Neuron (in vitro differentiated cells): ENCODE results near the gene DKKL1.

ENCODE experiments used
- H2AFZ ChIP-seq: one replicate; pipeline ENCODE4 v1.6.1; 2013; ENCODE audit warnings: low read depth, mild to moderate bottlenecking, inconsistent platforms, low read length, moderate library complexity
- H3K27me3 ChIP-seq: one replicate; pipeline ENCODE4 v1.6.1; 2013; ENCODE audit warnings: low read length; ENCODE audit not compliant: insufficient read depth
- H3K36me3 ChIP-seq: one replicate; pipeline ENCODE4 v1.6.1; 2013; ENCODE audit warnings: low read length; ENCODE audit not compliant: insufficient read depth
- H3K4me1 ChIP-seq: one replicate; pipeline ENCODE4 v1.6.1; 2013; ENCODE audit warnings: low read length; ENCODE audit not compliant: insufficient read depth
- H3K4me3 ChIP-seq: 2 replicates; pipeline ENCODE4 v1.5.1; 2013; ENCODE audit warnings: mild to moderate bottlenecking, low read length, moderate library complexity
- H3K9me3 ChIP-seq: one replicate; pipeline ENCODE4 v1.6.1; 2013; ENCODE audit warnings: low read length

DKKL1 gene

DNA sequence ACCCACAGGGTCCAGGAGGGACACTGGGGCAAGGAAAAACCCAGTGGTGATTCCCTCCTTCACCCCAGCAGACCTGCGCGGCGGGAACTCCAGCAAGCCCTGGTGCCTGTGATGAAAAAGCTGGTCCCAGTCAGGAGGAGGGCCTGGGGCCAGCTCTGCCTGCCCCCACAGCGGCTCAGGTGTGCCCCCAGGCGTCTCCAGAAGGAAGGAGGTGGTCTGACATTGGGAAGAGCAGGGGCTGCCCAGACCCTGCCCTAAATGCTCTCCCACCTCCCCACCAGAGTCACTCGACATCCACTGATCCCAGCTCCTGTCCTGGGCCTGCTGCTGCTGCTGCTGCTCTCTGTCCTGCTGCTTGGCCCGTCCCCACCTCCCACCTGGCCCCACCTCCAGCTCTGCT, 53.4 kb downstream of the DKKL1 start:
- Histone ChIP-seq H3K27me3 (peaks cover 78% of the 10 kb centered on the region), H3K4me1 (no peaks in the 10 kb centered on the region), H3K36me3 (no peaks in the 10 kb centered on the region), H3K4me3 (no peak overlapping the region), H2AFZ (no peak overlapping the region), H3K9me3 (no peaks in the 10 kb centered on the region)

DNA sequence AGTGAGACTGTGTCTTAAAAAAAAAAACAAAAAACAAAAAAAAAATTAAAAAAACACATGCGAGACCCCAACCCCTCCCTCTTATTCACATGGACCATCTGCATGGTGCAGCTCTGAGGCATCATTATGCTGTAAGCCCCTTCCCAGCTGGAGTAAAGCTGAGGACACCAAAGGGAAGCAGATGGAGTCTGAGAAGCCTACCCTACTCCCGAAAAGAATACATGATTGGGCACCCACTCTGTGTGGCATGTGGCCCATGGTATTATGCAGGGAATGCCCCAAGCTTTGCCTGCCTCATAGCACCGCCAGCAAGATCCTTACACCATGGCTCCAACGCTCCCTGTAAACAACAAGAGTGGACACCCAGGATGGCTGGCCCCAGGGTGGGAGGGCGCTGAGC, 54.8 kb downstream of the DKKL1 start:
- peaks cover 80% of the 10 kb centered on the region for H3K27me3 ChIP-seq
- no peaks in the 10 kb centered on the region for H3K36me3 ChIP-seq
- no peaks in the 10 kb centered on the region for H3K9me3 ChIP-seq
- H2AFZ ChIP-seq: no peak overlapping the region
- H3K4me3 ChIP-seq: no peak overlapping the region
- peaks cover 7% of the 10 kb centered on the region for H3K4me1 ChIP-seq

DNA sequence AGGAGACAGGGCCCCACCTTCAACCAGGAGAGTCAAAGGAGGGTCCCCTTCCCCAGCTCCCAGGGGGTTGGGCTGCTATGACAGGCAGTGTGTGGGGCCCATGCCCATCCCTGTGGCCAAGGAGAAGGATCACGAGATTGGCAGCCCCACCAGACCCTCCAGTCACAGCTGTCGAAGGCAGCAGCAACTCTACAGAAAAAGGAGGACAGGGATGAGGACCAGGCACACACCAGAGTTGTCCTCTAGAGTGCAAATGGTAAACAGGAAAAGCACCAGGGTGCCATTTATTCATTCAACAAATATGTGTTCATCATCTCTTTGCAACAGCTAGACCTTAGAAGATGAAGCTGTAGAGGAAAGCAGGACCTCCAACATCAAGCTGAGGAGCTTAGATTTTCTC, 55.5 kb downstream of the DKKL1 start:
- Histone ChIP-seq H3K4me3 (no peak overlapping the region), H3K27me3 (peaks cover 81% of the 10 kb centered on the region), H2AFZ (no peak overlapping the region), H3K9me3 (no peaks in the 10 kb centered on the region), H3K36me3 (no peaks in the 10 kb centered on the region), H3K4me1 (peaks cover 11% of the 10 kb centered on the region)

DNA sequence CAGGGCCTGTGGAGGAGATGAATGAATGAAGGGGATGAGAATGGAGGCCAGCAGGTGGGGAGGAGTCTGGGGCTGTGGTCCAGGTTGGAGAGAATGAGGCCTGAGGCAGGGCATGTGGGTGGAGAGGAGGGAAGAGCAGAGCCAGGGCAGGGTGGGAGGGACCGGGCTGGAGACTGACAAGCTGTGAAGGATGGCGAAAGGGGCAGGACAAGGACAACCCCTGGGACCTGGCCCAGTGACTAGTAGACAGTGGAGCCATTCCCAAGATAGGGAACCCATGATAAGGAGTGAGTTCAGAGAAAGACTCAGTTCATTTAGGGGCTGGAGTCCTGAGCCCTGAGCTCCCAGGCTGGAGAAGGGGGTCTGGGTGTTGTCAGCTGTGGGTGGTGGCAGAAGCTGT, 56.5 kb downstream of the DKKL1 start:
- H3K4me1 ChIP-seq: peaks cover 11% of the 10 kb centered on the region
- H3K4me3 ChIP-seq: no peak overlapping the region
- H3K36me3 ChIP-seq: no peaks in the 10 kb centered on the region
- no peaks in the 10 kb centered on the region for H3K9me3 ChIP-seq
- H2AFZ ChIP-seq: no peak overlapping the region
- H3K27me3 ChIP-seq: peaks cover 85% of the 10 kb centered on the region

DNA sequence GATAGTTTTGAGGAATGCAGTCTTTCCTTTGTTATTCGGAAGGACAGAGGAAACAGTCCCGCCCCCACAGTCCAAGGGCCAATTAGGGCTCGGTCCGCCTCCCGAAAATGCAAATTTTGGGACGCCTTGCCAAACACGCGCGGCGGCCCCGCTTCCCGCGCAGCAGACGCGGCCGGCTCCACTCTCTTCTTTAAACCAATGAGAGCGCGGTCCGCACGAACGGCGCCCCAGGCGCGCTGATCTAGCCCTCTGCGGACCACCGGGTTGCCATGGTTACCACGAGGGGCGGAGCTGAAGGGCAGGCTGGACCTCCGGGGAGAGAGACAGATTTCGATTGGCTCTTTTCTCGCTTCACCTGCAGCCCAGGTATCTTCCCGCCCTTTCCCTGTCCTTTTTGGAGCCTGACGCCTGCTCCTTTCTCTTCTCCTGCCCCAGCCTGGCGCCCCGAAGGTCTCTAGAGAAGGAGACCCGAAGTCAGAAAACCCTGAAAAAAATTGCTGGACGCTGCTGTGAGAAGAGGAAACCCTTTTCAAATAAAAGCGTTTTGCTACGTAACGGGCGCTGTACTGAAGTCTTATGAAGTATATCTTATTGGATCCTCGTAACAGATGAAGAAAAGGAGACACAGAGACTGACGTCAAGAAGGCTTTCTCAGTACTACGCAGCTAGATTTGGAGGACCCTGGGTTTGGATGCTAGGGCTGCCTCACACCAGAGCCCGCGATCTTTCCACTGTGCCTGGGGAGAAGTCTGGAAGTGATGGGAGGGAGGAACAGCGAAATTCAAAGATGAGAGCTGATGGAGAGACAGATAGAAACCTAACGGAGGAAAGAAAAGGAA, 57.6 kb downstream of the DKKL1 start:
- Histone ChIP-seq H3K27me3 (peaks cover 92% of the 10 kb centered on the region), H3K4me3 (no peak overlapping the region), H2AFZ (no peak overlapping the region), H3K36me3 (no peaks in the 10 kb centered on the region), H3K9me3 (peaks cover 2% of the 10 kb centered on the region), H3K4me1 (peaks cover 11% of the 10 kb centered on the region)

DNA sequence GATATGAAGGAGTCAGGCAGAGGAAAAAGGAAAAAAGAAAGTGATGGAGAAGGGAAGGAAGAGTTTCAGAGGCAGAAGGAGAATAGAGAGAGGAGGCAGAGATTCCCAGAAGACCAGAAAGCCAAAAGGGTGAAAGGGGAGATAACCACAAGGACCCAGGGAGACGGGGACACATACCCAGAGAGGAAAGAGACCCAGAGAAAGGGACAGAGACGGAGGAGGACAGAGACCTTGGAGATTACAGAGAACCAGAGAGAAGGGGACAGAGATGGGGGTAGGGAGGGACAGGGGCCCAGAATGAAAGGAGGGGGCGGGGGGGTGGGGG, 58.2 kb downstream of the DKKL1 start:
- H3K4me3 ChIP-seq: no peak overlapping the region
- peaks cover 11% of the 10 kb centered on the region for H3K4me1 ChIP-seq
- H3K36me3 ChIP-seq: no peaks in the 10 kb centered on the region
- H3K27me3 ChIP-seq: peaks cover 92% of the 10 kb centered on the region
- no peak overlapping the region for H2AFZ ChIP-seq
- peaks cover 2% of the 10 kb centered on the region for H3K9me3 ChIP-seq

DNA sequence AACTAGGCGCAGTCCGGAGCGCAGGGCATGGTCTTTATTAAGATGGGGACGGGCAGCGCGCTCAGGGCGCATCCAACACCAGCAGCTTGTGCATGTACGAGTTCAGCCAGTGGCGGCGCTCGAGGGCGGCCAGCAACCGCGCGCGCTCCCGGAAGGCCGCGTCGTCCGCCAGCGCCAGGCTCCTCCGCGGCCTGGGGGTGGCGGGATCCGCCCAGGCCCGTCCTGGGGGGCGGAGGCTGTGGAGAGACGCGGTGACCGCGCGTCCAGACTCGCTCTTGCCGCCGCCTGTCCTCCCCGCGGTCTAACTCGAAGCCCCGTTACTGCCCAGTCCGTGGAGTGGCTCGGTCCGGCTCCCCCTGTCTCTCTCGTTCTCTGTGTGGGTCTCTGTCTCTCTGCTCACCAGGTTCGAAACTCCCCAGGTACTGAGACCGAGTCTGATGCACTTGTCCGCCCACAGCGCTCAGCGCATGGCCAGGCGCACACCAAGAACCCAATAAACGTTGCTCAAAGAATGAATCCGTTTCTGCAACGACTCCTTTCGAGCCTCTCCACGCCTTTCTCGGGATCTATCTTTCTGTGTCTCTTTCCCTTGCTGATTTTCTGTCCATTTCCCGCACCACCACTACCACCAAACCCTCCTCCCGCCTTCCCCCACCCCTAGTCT, 58.9 kb downstream of the DKKL1 start:
- Histone ChIP-seq H2AFZ (no peak overlapping the region), H3K27me3 (peaks cover 92% of the 10 kb centered on the region), H3K4me1 (peaks cover 11% of the 10 kb centered on the region), H3K36me3 (no peaks in the 10 kb centered on the region), H3K4me3 (peak overlapping the region; percentile 20), H3K9me3 (peaks cover 2% of the 10 kb centered on the region)

DNA sequence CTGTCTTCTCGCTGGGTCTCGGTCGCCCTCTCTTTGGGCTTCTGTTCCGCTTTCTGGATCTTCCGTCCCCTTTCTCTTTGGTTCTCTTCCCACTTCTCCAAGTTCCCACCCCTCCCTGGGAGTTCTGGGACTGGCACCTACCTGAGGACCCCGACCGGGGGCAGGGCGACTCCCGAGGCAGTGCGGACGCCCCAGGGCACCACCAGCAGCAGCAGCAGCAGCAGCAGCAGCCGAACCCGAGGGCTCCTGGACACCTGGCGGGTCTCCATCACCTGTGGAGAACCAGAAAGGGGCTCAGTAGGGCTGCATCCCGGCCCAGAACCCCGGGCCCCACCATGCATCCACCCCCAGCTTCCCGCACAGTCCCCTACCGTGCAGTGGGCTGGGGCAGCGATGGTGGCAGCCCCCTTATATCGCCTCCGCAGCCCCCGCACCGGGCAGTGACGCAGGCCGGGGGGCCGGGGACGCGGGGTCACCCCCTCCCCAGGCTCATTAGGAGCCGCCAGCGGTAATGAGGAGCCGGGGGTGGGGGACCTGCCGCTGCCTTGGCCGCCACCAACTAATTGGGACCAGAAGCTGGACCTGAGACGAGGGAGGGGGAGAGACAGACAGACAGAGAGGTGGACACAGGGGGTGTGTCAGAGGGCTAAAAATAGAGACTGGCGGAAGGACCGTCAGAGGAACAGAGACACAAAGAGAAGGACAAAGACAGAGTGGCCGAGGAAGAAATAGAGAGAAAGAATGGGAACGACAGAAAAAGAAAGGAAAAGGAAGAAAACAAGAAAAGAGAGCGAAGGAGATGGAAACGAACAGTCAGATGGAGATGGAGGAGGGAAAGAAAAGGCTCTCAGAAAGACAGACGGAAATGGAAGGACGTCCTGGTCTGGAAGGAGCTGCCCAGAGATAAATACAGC, 59.7 kb downstream of the DKKL1 start, which contains the start of gene PTH2:
Gene PTH2 (minus strand): TSS at position 371 of the 914 bp plus-strand sequence. CDS start 102 bp downstream, at position 269.
- Histone ChIP-seq H3K27me3 (peaks cover 91% of the 10 kb centered on the region), H3K4me1 (peaks cover 18% of the 10 kb centered on the region), H2AFZ (no peak within 1 kb of the TSS), H3K36me3 (no peaks in the 10 kb centered on the region), H3K9me3 (peaks cover 2% of the 10 kb centered on the region), H3K4me3 (peak within 1 kb of the TSS; percentile 20)

DNA sequence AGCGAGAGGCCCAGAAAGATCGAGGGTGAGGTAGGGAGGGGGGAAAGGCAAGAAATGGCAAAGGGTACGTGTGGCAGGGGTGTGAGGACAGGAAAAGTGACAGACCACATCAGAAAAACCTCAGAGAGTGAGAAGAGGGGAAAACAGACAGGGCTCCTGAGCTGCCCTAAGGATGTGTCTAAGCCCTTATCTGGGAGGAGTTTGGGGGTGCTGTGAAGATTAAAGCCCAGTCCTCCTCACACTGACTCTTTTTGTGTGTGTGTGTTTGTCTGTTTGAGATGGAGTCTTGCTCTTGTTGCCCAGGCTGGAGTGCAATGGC, 60.3 kb downstream of the DKKL1 start:
- peaks cover 23% of the 10 kb centered on the region for H3K4me1 ChIP-seq
- H3K27me3 ChIP-seq: peaks cover 91% of the 10 kb centered on the region
- no peak overlapping the region for H3K4me3 ChIP-seq
- H2AFZ ChIP-seq: no peak overlapping the region
- no peaks in the 10 kb centered on the region for H3K36me3 ChIP-seq
- peaks cover 2% of the 10 kb centered on the region for H3K9me3 ChIP-seq
